Small intestine (tissue), 7 donors: ENCODE data around the gene PKDCC. TPM values are rescaled to one million over a fixed set of nuclear protein-coding genes. Genes with fewer than 3 reads are reported as not detected.

ENCODE experiments used
- DNase-seq, 2 donors: peaks; one replicate each; pipeline versions ENCODE4 v3.0.0 to v3.0.0-alpha.2; 2013
- FAIRE-seq: peaks from 2 replicates; lab custom pipeline; 2012; peaks lifted over from hg19 to GRCh38; lab: Jason Lieb, UNC
- H3K27ac ChIP-seq, 3 donors: one replicate each; pipeline ENCODE4 v1.5.1; 2013; ENCODE audit warnings: low read length in 2 of 3, mild to moderate bottlenecking in 2 of 3, control low read depth in 1 of 3, inconsistent platforms in 1 of 3, low read depth in 1 of 3, moderate library complexity in 1 of 3
- H3K27me3 ChIP-seq, 3 donors: one replicate each; pipeline ENCODE4 v1.6.1; 2013; ENCODE audit warnings: low read length in 3 of 3, inconsistent platforms in 1 of 3; ENCODE audit not compliant: control insufficient read depth in 3 of 3, insufficient read depth in 3 of 3
- H3K36me3 ChIP-seq, 3 donors: one replicate each; pipeline ENCODE4 v1.6.1; 2013; ENCODE audit warnings: low read length in 3 of 3, inconsistent platforms in 1 of 3, low read depth in 1 of 3, mild to moderate bottlenecking in 1 of 3, moderate library complexity in 1 of 3; ENCODE audit not compliant: control insufficient read depth in 3 of 3, insufficient read depth in 2 of 3
- H3K4me1 ChIP-seq, 3 donors: one replicate each; pipeline ENCODE4 v1.6.1; 2013; ENCODE audit warnings: low read length in 2 of 3, inconsistent platforms in 1 of 3, low read depth in 1 of 3, mild to moderate bottlenecking in 1 of 3, moderate library complexity in 1 of 3; ENCODE audit not compliant: control insufficient read depth in 3 of 3, insufficient read depth in 2 of 3
- H3K4me3 ChIP-seq, 3 donors: one replicate each; pipeline ENCODE4 v1.5.1; 2013; ENCODE audit warnings: low read length in 3 of 3, control low read depth in 1 of 3, inconsistent platforms in 1 of 3, low read depth in 1 of 3, mild to moderate bottlenecking in 1 of 3, moderate library complexity in 1 of 3
- H3K9me3 ChIP-seq, 2 donors: one replicate each; pipeline ENCODE4 v1.6.1; 2013; ENCODE audit warnings: low read depth in 1 of 2, low read length in 1 of 2; ENCODE audit not compliant: control insufficient read depth in 2 of 2, insufficient read depth in 1 of 2
- WGBS, 3 donors: extraction: QIAGEN DNeasy Blood & Tissue Kit; methylation state at CpG; one replicate each; pipeline ENCODE4 v1.1.7; 2013; 5-methylcytosine and 5-hydroxymethylcytosine counted together
- polyA plus RNA-seq, 4 donors: library from polyadenylated mRNA; stranded (reverse) in 3 of 4; unstranded in 1 of 4; fragments of 200-250 nt in 3 of 4; fragments of 120-200 nt in 1 of 4; gene quantifications; one replicate each; pipeline versions ENCODE4 v1.2.1 to v1.2.3, GENCODE V29; 2013
- donor health status: healthy with polysubstance abuse.
- donor health status: control.
- donor health status: control.
- donor health status: Bipolar disorder and iron deficiency.
- donor health status: healthy.

The PKDCC gene
- polyA plus RNA-seq, 4 donors, result 7.8 to 273 (median 71.6) TPM

DNA sequence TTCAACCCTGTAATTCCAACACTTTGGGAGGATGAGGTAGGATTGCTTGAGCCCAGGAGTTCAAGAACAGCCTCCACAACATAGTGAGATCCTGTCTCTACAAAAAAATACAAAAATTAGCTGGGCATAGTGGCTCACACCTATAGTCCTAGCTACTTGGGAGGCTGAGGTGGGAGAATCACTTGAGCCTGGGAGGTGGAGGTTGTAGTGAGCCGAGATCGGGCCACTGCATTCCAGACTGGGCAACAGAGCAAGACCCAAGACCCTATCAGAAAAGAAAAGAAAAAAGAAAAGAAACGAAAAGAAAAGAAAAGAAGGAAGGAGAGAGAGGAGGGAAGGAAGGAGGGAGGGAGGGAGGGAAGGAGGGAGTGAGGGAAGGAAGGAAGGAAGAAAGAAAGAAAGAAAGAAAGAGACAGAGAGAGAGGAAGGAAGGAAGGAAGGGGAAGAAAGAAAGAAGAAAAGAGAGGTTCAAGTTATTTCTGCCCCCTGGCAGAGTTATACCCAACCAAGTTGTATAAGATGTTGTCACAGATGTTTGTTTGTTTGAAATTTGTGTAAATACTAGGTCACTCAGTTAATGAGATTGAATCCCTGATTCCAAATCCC is 3.9 kb upstream of the PKDCC start:
- 89 to 92% (median 90%) methylated on average over 3 of the region's 3 CpGs for WGBS, 3 donors

DNA sequence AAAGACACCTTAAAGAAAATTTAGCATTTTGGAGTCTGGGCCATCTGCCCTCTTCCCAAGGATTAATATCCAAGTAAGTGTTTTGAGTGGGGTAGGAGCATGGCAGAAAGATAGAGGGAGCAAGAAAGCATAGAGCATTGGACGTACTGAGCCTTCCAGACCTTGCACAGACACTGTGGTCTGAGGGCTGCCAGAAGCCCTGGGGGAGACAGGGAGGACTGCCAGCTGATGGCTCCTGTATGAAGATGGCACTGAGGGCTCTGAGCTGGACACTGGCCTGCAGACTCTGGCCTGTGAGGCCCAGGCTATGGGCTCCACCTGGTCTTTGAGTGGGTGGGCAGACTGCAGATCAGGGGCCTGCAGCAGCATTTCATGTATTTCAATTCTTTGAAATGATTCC is 2.9 kb upstream of the PKDCC start:
- H3K9me3 ChIP-seq, result no peaks in the 10 kb centered on the region

More for the DNA sequence above, 3.9 kb upstream of the PKDCC start:
- Histone ChIP-seq H3K4me3 (no peak overlapping the region), H3K9me3 (no peaks in the 10 kb centered on the region), H3K4me1 (peaks cover 0 to 25% (median 0%) of the 10 kb centered on the region in 3 donors), H3K27ac (no peak overlapping the region), H3K27me3 (peaks cover 0 to 3% (median 0%) of the 10 kb centered on the region in 3 donors), H3K36me3 (no peaks in the 10 kb centered on the region)
- no peak for DNase-seq
- FAIRE-seq, result no peak

DNA sequence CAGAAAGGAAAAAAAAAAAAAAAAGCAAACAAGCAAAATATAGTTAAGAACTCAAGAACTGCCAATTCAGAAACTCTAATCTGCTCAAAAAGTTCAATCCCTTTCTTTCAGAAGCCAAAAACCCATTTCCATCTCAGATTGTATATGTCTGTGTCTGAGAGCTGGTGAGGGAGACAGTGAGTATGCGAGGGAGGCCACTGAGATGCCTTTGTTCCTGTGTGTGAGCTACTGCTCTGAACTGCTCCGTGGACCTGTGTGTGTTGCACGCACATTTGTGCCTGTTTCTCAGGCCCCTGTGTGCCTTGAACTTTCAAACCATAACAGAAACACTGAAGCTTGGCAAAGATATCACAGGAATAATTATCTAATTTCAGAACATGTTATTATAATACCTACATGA is 2.5 kb upstream of the PKDCC start:
- FAIRE-seq (no peak), DNase-seq (no peak)
- WGBS, 3 donors, result 69 to 91% (median 74%) methylated on average over 3 of the region's 3 CpGs
- peaks cover 0 to 24% (median 0%) of the 10 kb centered on the region in 3 donors for H3K4me1 ChIP-seq
- no peak overlapping the region for H3K4me3 ChIP-seq
- H3K36me3 ChIP-seq, result peaks cover 0 to 11% (median 0%) of the 10 kb centered on the region in 3 donors
- no peaks in the 10 kb centered on the region for H3K9me3 ChIP-seq
- peaks cover 0 to 3% (median 0%) of the 10 kb centered on the region in 3 donors for H3K27me3 ChIP-seq
- peak overlapping the region in 1 of 3 donors; percentile 78 for H3K27ac ChIP-seq

More for the DNA sequence above, 2.9 kb upstream of the PKDCC start:
- WGBS, 3 donors, result 74 to 92% (median 84%) methylated on average over 1 of the region's 1 CpG
- Histone ChIP-seq H3K36me3 (peaks cover 0 to 8% (median 0%) of the 10 kb centered on the region in 3 donors), H3K27ac (no peak overlapping the region), H3K27me3 (peaks cover 0 to 3% (median 0%) of the 10 kb centered on the region in 3 donors), H3K4me1 (peaks cover 0 to 25% (median 0%) of the 10 kb centered on the region in 3 donors), H3K4me3 (no peak overlapping the region)
- DNase-seq, result no peak
- no peak for FAIRE-seq

DNA sequence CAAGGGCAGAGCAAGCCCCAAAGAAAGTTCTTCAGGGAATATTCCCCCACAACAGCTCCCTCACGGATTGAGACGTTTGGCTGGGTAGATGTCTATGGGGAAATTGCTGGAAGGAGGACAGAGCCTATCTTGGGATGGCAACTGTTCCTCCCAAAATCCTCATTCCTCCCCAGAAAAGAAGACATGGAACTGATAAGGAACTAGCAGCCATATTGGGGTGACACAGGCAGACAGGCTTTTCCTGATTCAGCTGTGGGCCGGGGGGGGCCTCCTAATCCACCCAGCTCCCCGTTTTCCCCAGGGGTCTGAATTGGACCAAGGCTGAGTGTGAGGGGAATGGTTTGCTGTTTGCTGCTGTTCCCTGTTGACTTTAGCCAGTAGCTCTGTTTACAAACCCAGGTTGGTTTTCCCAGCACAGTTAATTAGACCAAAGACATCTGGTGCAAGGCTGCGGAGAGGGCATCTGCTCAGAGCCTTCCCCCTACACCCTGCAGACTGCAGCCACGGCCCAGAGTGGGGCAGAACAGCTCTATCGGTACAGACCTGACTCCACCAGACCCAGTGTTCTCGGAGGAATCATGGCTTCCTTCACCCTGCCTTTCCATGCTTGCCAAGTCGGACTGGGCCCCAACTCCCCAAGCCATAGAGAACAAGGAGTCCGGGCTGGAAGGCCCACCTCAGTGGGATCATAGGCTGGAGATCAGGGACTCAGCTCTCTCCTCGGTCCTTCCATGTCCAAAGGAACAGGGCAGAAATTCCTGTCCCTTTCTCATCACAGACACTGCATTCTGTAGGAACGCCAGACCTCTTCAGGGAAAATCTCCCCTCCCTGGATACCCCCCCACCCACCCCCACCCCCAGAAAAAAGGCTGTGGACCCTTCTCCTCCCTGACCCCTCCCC is 1.7 kb upstream of the PKDCC start:
- peaks cover 0 to 22% (median 0%) of the 10 kb centered on the region in 3 donors for H3K4me1 ChIP-seq
- DNase-seq, result no peak
- no peak for FAIRE-seq
- H3K36me3 ChIP-seq, result peaks cover 0 to 19% (median 0%) of the 10 kb centered on the region in 3 donors
- H3K4me3 ChIP-seq, result peak overlapping the region in 1 of 3 donors; percentile 58
- 54 to 62% (median 54%) methylated on average over 11 to 12 of the region's 12 CpGs for whole genome bisulfite sequencing, 3 donors
- peak overlapping the region in 1 of 3 donors; percentile 78 for H3K27ac ChIP-seq
- peaks cover 0 to 3% (median 0%) of the 10 kb centered on the region in 3 donors for H3K27me3 ChIP-seq
- H3K9me3 ChIP-seq, result no peaks in the 10 kb centered on the region

DNA sequence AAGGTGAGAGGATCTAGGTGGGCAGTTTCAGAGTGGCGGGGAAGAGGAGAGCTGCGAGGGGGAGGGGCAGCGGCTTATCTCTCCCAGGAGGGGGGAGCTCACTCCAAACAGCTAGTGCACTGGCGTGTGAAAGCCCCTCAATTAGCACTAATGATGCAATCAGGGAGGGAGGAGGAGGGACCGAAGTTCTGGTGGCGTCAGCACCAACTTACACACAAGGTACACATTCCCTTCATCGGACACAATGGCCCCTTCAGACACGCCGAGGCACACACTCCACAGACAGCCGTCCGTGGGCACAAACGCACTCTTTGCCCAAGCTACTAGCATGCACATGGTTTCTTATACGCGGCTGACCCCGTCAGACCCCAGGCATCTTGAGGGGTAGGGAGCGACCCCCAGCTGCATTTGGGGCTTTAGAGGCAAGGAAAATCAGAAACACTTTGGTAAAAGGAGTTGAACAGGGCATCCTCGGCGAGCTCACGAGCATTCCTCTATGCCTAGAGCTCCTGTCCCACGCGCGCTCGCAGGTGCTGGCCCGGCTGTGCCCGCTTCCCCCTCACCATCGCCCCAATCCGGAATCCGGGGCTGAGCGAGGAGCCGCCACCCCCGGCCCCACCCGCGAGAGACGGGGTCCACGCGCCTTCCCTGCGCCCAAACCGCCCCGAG is 868 bp upstream of the PKDCC start:
- peak overlapping the region in 2 of 3 donors; percentile 38 to 78 for H3K27ac ChIP-seq
- peak in 1 of 2 donors; percentile 66 for DNase-seq

DNA sequence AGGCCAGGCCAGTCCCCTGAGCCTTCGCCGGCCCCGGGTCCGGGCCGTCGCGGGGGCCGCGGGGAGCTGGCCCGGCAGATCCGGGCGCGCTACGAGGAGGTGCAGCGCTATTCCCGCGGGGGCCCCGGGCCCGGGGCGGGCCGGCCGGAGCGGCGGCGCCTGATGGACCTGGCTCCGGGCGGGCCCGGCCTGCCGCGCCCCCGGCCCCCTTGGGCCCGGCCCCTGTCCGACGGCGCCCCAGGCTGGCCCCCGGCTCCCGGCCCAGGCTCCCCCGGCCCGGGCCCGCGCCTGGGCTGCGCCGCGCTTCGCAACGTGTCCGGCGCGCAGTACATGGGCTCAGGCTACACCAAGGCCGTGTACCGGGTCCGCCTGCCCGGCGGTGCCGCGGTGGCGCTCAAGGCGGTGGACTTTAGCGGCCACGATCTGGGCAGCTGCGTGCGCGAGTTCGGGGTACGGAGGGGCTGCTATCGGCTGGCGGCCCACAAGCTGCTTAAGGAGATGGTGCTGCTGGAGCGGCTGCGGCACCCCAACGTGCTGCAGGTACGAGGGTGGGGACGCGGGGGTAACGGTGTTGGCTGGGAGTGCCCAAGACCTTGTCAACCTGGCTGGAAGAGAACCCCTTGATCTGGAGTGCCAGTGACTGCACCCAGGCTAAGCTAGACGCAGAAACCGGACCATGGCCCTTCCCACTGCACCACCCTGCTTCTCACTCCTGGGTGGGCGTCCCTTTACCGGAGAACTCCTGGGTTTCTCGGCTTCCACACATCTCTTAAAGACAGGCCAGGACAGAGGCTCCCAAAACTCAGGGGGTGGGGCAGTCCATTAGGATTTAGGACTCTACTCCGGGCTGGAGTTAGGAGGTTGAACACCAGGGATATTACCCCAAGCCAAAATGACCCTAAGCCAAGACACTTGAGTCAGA is 739 bp downstream of the PKDCC start:
- H3K4me1 ChIP-seq, result peaks cover under 1 to 41% (median 3%) of the 10 kb centered on the region in 3 donors
- H3K36me3 ChIP-seq, result peaks cover 0 to 42% (median 0%) of the 10 kb centered on the region in 3 donors
- no peaks in the 10 kb centered on the region for H3K9me3 ChIP-seq
- DNase-seq (peak in 1 of 2 donors; percentile 62), FAIRE-seq (no peak)
- 3 to 9% (median 5%) methylated on average over 48 to 80 of the region's 80 CpGs for WGBS, 3 donors
- H3K27me3 ChIP-seq, result peaks cover 0 to 3% (median 0%) of the 10 kb centered on the region in 3 donors
- H3K4me3 ChIP-seq, result peak overlapping the region; percentile 61 to 71 (median 63)
- H3K27ac ChIP-seq, result peak overlapping the region; percentile 5 to 87 (median 87)

More for the DNA sequence above, 868 bp upstream of the PKDCC start:
- 2 to 5% (median 4%) methylated on average over 37 to 39 of the region's 39 CpGs for WGBS, 3 donors
- peaks cover 0 to 3% (median 0%) of the 10 kb centered on the region in 3 donors for H3K27me3 ChIP-seq
- peaks cover 0 to 27% (median 0%) of the 10 kb centered on the region in 3 donors for H3K36me3 ChIP-seq
- no peaks in the 10 kb centered on the region for H3K9me3 ChIP-seq
- no peak for FAIRE-seq
- H3K4me1 ChIP-seq, result peaks cover 0 to 25% (median 0%) of the 10 kb centered on the region in 3 donors
- H3K4me3 ChIP-seq, result peak overlapping the region; percentile 26 to 61 (median 58)

DNA sequence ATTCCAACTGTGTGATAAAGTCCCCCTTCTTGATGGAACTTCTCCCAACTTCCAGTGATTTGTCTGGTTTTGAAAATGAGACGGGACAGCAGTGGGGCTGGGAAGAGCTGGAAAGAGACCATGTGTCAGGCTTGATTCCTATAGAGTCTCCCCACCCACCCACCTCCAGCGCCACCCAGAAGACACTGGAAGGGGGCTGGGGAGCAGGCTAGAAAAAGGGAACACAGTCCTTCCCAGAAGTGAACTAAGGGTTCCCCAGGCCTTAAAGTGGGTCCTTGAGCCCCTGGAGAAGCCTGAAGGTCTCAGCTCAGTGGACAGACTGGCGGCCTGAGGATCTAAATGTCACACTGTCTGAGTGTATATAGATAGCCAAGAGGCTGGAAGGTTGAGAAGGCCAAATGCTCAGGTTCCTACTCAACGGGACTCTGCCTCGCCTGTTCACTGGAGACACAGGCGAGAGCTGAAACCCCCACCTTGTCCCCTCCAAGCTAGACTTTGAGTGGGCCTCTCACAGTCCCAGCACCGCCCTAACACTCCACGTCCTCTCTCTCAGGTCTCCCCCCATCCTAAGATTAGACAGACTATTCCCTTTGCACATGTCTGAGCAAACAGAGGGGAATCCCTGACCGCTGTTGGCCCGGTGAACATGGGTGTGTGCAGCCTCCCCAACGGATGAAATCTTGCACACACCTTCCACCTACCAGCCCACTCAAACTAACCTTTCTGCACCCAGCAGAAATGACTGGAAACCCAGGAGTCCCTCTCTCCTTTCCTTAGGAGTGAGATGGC is 1.6 kb downstream of the PKDCC start:
- Histone ChIP-seq H3K27me3 (peaks cover 0 to 3% (median 0%) of the 10 kb centered on the region in 3 donors), H3K36me3 (peaks cover 0 to 50% (median 0%) of the 10 kb centered on the region in 3 donors), H3K27ac (peak overlapping the region; percentile 5 to 87 (median 87)), H3K9me3 (no peaks in the 10 kb centered on the region), H3K4me3 (peak overlapping the region; percentile 6 to 71 (median 61)), H3K4me1 (peaks cover 4 to 50% (median 5%) of the 10 kb centered on the region in 3 donors)
- FAIRE-seq (no peak), DNase-seq (peak in 1 of 2 donors; percentile 63)
- 19 to 38% (median 33%) methylated on average over 11 of the region's 11 CpGs for WGBS, 3 donors
